ENCODE measurements around the gene RAB44. TPM values are rescaled to one million over a fixed set of nuclear protein-coding genes. Genes with fewer than 3 reads are reported as not detected.

The RAB44 gene
- total RNA-seq, 1 experiment from 2014 or later, result 0.11 TPM

GRCh38 chr6:36679043-36679833 is 18.4 kb upstream of the RAB44 start (continued):
- TF ChIP-seq HMGXB4 (CRISPR knock-in tag; IDR thresholded peaks at IDR 0.05) (0 out of 2 replicates have a peak, but pooled peaks have one; percentile 55), FOXJ3 (CRISPR knock-in tag; IDR thresholded peaks at IDR 0.05; ENCODE audit: borderline replicate concordance) (no peak), ZNF396 (CRISPR knock-in tag; IDR thresholded peaks at IDR 0.05; ENCODE audit: borderline replicate concordance) (no peak)
- TF ChIP-seq, protein P1, sequence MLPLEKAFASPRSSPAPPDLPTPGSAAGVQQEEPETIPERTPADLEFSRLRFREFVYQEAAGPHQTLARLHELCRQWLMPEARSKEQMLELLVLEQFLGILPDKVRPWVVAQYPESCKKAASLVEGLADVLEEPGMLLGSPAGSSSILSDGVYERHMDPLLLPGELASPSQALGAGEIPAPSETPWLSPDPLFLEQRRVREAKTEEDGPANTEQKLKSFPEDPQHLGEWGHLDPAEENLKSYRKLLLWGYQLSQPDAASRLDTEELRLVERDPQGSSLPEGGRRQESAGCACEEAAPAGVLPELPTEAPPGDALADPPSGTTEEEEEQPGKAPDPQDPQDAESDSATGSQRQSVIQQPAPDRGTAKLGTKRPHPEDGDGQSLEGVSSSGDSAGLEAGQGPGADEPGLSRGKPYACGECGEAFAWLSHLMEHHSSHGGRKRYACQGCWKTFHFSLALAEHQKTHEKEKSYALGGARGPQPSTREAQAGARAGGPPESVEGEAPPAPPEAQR (CRISPR knock-in tag; IDR thresholded peaks at IDR 0.05), result no peak
- TF ChIP-seq, protein P2, sequence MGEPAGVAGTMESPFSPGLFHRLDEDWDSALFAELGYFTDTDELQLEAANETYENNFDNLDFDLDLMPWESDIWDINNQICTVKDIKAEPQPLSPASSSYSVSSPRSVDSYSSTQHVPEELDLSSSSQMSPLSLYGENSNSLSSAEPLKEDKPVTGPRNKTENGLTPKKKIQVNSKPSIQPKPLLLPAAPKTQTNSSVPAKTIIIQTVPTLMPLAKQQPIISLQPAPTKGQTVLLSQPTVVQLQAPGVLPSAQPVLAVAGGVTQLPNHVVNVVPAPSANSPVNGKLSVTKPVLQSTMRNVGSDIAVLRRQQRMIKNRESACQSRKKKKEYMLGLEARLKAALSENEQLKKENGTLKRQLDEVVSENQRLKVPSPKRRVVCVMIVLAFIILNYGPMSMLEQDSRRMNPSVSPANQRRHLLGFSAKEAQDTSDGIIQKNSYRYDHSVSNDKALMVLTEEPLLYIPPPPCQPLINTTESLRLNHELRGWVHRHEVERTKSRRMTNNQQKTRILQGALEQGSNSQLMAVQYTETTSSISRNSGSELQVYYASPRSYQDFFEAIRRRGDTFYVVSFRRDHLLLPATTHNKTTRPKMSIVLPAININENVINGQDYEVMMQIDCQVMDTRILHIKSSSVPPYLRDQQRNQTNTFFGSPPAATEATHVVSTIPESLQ (CRISPR knock-in tag; IDR thresholded peaks at IDR 0.05), result no peak

DNA sequence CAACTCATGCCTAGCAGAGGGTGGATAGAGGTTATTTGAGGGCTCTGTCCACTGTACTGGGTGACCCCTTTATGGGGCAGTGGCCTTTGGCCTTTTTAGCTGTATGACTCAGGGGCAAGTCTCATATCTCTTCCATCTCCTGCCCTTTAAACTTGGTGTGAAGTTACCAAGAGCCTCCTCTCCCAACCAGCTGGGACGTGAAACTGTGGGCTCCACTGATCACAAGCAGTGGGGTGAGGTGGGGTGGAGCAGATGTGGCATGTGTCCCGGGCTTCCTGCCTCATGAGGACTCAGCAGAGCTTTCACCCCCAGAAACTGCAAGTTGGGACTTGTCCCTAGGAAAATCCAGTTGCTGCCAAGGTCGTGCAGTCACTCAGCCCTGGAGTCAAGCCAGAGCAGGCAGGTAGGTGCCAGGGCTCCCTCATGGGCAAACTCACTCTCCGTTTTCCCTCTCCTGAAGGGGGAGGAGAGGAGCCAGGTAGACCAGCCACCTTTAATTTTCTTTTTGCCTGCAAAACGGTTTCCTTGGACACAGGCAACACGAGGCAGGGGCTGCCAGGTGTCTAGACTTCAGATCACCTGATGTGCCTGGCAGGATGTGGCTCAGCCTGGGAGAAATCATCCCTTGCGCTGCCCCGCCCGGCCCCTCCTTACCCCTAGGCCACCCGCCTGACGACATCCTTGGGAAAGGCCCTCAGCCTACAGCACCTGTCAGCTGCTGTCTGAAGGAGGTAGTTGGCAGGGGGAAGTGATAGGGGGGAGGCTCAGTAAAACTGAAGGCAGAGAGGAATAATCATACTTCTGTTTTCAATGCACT is 15.1 kb upstream of the RAB44 start:
- H3K27me3 Mint-ChIP-seq (ENCODE audit: low read depth), result peaks cover 28% of the 10 kb centered on the region
- TF ChIP-seq USF1 (CRISPR knock-in tag; IDR thresholded peaks at IDR 0.05), result peak; percentile 16; the same call in 1 of the 2 replicates
- TF ChIP-seq NR3C1 (CRISPR knock-in tag; conservative IDR thresholded peaks at IDR 0.05; ENCODE audit: low read depth), result no peak
- TF ChIP-seq CREB1 (CRISPR knock-in tag; IDR thresholded peaks at IDR 0.05), result no peak
- no peak for TF ChIP-seq ZNF232 (CRISPR knock-in tag; IDR thresholded peaks at IDR 0.05)
- TF ChIP-seq ZNF138 (CRISPR knock-in tag; conservative IDR thresholded peaks at IDR 0.05), result no peak
- H3K4me1 Mint-ChIP-seq, result peaks cover 31% of the 10 kb centered on the region
- no peak for DNase-seq (ENCODE audit: low spot score)
- ChIA-PET CTCF (interaction anchor here (0.9 to 1.5 kb wide), 3 partner anchors 16 to 77 kb away, joined by 4 to 5 read pairs (median 5); no protein-coding TSS in a partner anchor), POLR2A (no interaction called here)
- H3K9me3 Mint-ChIP-seq, result no peaks in the 10 kb centered on the region
- H3K4me3 Mint-ChIP-seq, result peak overlapping the region; percentile 50
- H3K27ac Mint-ChIP-seq, result 0 out of 2 replicates have a peak overlapping the region, but pooled peaks have one; percentile 64
- peaks cover 37% of the 10 kb centered on the region for H3K36me3 Mint-ChIP-seq
- ATAC-seq, result no peak

GRCh38 chr6:36683145-36683655 is 14.4 kb upstream of the RAB44 start:
- DNase-seq (ENCODE audit: low spot score) (no peak), ATAC-seq (no peak)
- H3K27me3 Mint-ChIP-seq (ENCODE audit: low read depth), result peaks cover 26% of the 10 kb centered on the region
- no peak overlapping the region for H3K4me3 Mint-ChIP-seq
- peaks cover 24% of the 10 kb centered on the region for H3K4me1 Mint-ChIP-seq
- no peak overlapping the region for H3K27ac Mint-ChIP-seq
- CTCF ChIA-PET, result interaction anchor here (1.0 kb wide), 1 partner anchor 16 kb away, joined by 5 read pairs; no protein-coding TSS in a partner anchor
- H3K9me3 Mint-ChIP-seq, result no peaks in the 10 kb centered on the region
- peaks cover 37% of the 10 kb centered on the region for H3K36me3 Mint-ChIP-seq
- POLR2A ChIA-PET, result no interaction called here
- TF ChIP-seq AFF4 (CRISPR knock-in tag; IDR thresholded peaks at IDR 0.05; ENCODE audit: borderline replicate concordance) (no peak), ZNF317 (CRISPR knock-in tag; IDR thresholded peaks at IDR 0.05; ENCODE audit: borderline replicate concordance, low read depth) (no peak), SMAD4 (CRISPR knock-in tag; IDR thresholded peaks at IDR 0.05) (no peak), GRHL2 (CRISPR knock-in tag; IDR thresholded peaks at IDR 0.05; ENCODE audit: insufficient replicate concordance, severe bottlenecking) (no peak), ATF2 (CRISPR knock-in tag; IDR thresholded peaks at IDR 0.05; ENCODE audit: borderline replicate concordance, low read depth) (no peak), CREM (CRISPR knock-in tag; IDR thresholded peaks at IDR 0.05) (no peak), MXD4 (CRISPR knock-in tag; IDR thresholded peaks at IDR 0.05; ENCODE audit: borderline replicate concordance) (no peak), CREB1 (CRISPR knock-in tag; IDR thresholded peaks at IDR 0.05) (no peak)

All from WTC11 (cell line).